D721Med (cell line): ENCODE results near the gene KIF1C.

Source experiments
- DNase-seq: peaks from one replicate; pipeline ENCODE4 v3.0.0; 2011; ENCODE audit warnings: low spot score; ENCODE audit not compliant: insufficient read length
- FAIRE-seq: peaks from 2 replicates; lab custom pipeline; 2011; peaks lifted over from hg19 to GRCh38; lab: Jason Lieb, UNC
- TF ChIP-seq, protein P1 (sequence below): IDR thresholded peaks from 2 replicates; pipeline ENCODE4 v1.5.1; 2012; ENCODE audit warnings: mild to moderate bottlenecking, control low read depth; ENCODE audit not compliant: insufficient read depth; ENCODE audit errors: missing control alignments

Gene KIF1C

DNA sequence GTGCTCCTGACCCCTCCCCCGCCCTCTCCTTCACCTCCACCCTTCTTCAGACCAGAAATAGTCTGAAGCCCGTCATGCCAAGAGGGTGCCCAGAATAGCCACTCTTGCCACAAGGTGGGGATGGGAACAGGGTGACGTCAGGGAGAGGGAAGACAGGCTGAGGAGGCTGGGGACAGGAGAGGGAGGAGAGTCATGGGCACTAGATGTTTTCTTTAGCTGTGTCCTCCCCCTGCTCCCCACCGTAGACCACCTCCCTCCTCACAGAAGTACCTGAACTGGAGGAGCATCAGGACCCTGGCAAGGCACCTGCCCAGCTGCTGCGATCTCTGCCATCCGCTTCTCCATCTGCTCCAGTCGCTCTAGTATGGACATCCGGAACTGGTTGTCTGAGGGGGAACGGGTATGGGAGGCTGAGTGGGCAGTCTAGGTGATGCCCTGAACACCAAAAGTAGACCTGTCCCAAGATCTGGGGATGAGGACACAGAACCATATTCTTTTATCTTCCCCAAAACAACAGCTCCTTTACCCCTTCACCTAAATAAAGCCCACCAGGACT is 23.6 kb upstream of the KIF1C start:
- TF ChIP-seq, protein P1, sequence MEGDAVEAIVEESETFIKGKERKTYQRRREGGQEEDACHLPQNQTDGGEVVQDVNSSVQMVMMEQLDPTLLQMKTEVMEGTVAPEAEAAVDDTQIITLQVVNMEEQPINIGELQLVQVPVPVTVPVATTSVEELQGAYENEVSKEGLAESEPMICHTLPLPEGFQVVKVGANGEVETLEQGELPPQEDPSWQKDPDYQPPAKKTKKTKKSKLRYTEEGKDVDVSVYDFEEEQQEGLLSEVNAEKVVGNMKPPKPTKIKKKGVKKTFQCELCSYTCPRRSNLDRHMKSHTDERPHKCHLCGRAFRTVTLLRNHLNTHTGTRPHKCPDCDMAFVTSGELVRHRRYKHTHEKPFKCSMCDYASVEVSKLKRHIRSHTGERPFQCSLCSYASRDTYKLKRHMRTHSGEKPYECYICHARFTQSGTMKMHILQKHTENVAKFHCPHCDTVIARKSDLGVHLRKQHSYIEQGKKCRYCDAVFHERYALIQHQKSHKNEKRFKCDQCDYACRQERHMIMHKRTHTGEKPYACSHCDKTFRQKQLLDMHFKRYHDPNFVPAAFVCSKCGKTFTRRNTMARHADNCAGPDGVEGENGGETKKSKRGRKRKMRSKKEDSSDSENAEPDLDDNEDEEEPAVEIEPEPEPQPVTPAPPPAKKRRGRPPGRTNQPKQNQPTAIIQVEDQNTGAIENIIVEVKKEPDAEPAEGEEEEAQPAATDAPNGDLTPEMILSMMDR, result no peak
- DNase-seq, result no peak
- FAIRE-seq, result no peak

DNA sequence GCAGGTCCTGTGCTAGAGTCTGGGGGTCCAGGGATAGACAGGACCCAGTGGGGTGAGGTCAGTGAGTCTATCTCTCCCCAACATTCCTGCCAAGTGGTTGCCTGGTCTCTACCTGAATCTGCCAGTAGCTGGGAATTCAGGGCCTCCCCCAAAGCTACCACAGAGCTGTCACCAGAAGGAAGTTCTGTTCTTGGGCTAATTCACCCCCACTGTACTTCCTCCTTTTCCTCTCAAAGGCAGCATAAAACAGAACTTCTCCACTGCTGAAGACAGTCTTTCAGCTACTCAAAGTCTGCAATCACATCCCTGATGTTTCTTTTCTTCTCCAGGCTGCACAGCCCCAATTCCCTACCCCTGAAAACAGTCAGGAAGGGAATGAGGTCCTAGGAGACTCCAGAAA is 19.0 kb upstream of the KIF1C start:
- TF ChIP-seq, protein P1, result no peak
- FAIRE-seq (no peak), DNase-seq (no peak)

DNA sequence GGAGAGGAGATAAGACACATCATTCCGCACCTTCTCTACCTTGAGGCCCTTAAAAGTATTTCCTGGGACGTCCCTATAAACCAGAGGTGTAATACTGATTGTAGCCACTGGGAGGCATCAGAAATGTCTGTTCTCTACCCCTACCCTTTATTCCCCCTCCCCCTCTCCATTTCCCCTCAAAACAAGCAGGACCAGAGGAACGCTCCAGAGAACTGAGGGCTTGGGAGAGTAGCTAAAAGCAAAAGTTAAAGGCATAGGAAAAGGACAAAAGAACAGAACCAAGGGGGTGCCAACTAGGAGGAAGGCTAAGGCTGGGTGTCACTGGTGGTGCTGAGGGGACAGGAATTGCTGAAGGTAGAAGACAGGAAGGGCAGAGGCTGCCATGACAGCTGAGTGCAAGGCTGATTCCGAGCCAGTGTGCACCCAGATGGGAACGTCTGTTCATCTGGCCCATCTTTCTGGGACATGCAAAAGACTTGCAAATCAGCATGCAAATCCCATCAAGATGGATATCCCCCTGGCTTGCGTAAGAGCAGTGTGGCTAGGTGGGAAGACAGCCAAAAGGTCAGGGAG is 17.0 kb upstream of the KIF1C start:
- FAIRE-seq, result no peak
- peak; percentile 64 for DNase-seq
- TF ChIP-seq, protein P1, result peak; percentile 36

DNA sequence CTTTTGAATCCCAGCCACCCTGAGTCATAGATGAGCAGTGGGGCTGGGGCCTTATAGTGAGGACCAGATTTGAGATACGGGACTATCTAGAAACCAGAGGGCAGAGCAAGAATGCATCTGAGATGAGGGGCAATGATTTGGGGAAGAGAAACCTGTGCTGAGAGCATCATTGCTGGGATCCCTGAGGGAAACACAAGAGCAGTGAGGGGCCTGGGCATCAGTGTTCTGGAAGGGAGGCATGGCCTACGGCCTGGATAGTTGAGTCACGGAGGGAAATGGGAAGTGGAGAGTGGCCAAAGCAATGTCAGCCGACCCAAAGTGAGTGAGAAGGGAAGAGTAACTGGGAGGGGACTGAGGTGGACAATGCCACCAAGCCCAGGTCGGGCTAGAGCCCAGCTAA is 15.4 kb upstream of the KIF1C start:
- no peak for DNase-seq
- FAIRE-seq, result no peak
- TF ChIP-seq, protein P1, result no peak

DNA sequence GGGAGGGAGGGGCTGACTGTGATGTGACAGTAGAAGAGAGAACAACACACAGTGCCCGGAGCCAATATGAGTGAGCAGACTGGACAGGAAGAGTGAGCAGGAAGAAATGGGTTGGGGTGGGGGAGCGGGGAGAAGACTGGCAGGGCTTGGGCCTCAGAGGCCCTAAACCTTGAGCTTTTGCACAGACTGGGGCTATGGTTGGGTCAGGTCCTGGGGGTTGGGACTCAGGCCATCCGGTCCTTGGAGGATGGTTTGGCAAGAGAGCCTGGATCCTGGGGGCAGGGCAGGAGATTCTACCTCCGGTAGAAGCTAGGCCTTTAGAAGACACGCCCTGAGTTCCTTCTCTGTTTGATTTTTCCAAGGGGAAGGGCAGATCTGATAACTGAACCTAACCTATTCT is 11.3 kb upstream of the KIF1C start:
- DNase-seq (no peak), FAIRE-seq (no peak)
- TF ChIP-seq, protein P1, result no peak

DNA sequence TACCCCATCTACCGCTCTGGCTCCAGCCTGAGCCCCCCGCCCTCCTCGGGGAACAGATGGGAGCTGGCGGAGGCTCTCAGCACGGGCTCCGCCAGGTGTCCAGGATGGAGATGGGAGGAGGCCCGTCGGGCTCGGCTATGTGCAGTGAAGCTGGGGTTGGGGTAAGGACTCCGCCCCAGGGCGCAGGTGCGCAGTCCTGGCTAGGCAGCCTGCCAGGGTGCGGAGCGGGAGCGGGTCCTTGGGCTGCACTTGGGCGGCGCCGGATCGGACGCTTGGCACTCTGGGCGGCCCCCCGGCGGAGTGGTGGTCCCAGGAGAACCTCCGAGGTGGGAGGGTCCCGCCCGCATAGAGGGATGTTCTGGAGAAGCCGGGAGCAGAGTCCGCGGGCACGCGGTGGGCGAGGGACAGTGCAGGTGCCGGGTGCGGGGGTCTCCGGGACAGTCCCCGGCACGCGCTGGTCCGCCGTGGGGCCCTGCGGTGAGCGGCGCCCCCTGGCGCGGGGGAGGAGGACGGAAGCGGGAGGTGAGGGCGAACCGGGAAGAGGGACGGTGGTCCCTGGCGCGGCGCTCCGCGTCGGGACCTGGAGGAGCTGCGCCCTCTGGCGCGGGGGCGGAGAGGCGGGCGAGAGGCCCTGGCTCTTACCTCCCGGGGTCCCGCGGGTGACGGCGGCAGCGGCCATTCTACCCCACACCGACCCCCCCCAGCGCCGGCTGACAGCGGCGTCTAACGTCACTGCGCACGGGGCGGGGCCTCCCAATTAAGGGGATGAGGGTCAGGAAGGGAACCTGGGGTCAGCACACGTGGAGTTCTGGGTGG is 10.6 kb upstream of the KIF1C start, which contains the start of gene CAMTA2:
Gene CAMTA2 (minus strand): TSS at position 725 of the 816 bp plus-strand sequence. CDS start 1,453 bp downstream, outside the sequence.
- TF ChIP-seq, protein P1, result peak; percentile 38
- DNase-seq, result peak; percentile 93
- no peak for FAIRE-seq
